IMR-90 (cell line): Measurements from ENCODE around the gene PYCARD. TPM values are rescaled to one million over a fixed set of nuclear protein-coding genes. Genes with fewer than 3 reads are reported as not detected.

Experiments
- ATAC-seq: fragments of 200-7000 bp; cut with Tn5 transposase; 2 replicates; pipeline ENCODE4 v1.9.1; 2020; ENCODE audit warnings: low read depth, mild to moderate bottlenecking, moderate library complexity
- BruUV-seq: library from RNA; stranded (reverse); fragments of 400-500 nt; replicated peaks from 2 replicates; lab custom pipeline; 2021; lab: Mats Ljungman, UMichigan
- CTCF ChIA-PET: fragments of 300-600 bp; formaldehyde crosslinking; extraction: SDS; loops from one replicate; lab custom pipeline; 2021; ENCODE audit warnings: antibody characterized with exemption; lab: Yijun Ruan, JAX
- POLR2A ChIA-PET: fragments of 300-600 bp; sonication (Branson Sonifier 250); formaldehyde crosslinking; loops from one replicate; lab custom pipeline; 2022; ENCODE audit warnings: antibody characterized with exemption; ENCODE audit not compliant: unreplicated experiment; lab: Charles Lee
- DNase-seq: peaks from one replicate; pipeline ENCODE4 v3.0.0; 2013
- H2AFZ ChIP-seq: replicated peaks from 2 replicates; pipeline ENCODE3; 2013; ENCODE audit warnings: low read length, mild to moderate bottlenecking; ENCODE audit not compliant: poor library complexity
- H2AK5ac ChIP-seq: 2 replicates; pipeline ENCODE4 v1.6.1; 2013; ENCODE audit warnings: low read depth, low read length, inconsistent platforms
- H2AK9ac ChIP-seq: replicated peaks from 2 replicates; pipeline ENCODE3; 2013; ENCODE audit warnings: mild to moderate bottlenecking, low read depth, low read length, moderate library complexity; ENCODE audit not compliant: poor library complexity
- H2BK120ac ChIP-seq: 2 replicates; pipeline ENCODE4 v1.6.1; 2013; ENCODE audit warnings: low read depth, low read length, inconsistent platforms
- H2BK15ac ChIP-seq: 3 replicates; pipeline ENCODE4 v1.6.1; 2013; ENCODE audit warnings: low read depth, low read length, inconsistent platforms
- H2BK20ac ChIP-seq: 2 replicates; pipeline ENCODE4 v1.6.1; 2013; ENCODE audit warnings: low read depth, mild to moderate bottlenecking, inconsistent platforms, low read length, moderate library complexity
- H2BK5ac ChIP-seq: 2 replicates; pipeline ENCODE4 v1.6.1; 2013; ENCODE audit warnings: mild to moderate bottlenecking, low read depth, low read length, inconsistent platforms; ENCODE audit not compliant: poor library complexity, severe bottlenecking
- H3K14ac ChIP-seq: replicated peaks from 2 replicates; pipeline ENCODE4 v1.6.1; 2013; ENCODE audit warnings: low read depth, low read length, inconsistent platforms
- H3K18ac ChIP-seq: 2 replicates; pipeline ENCODE4 v1.6.1; 2013; ENCODE audit warnings: low read depth, low read length, control low read depth
- H3K23ac ChIP-seq: 2 replicates; pipeline ENCODE4 v1.6.1; 2013; ENCODE audit warnings: low read depth, low read length, inconsistent platforms
- H3K27ac ChIP-seq: 2 replicates; pipeline ENCODE4 v1.5.1; 2013; ENCODE audit warnings: mild to moderate bottlenecking, control low read depth, low read length; ENCODE audit not compliant: insufficient read depth
- H3K27me3 ChIP-seq: 2 replicates; pipeline ENCODE4 v1.6.1; 2013; ENCODE audit warnings: low read length; ENCODE audit not compliant: control insufficient read depth, insufficient read depth
- H3K36me3 ChIP-seq: 2 replicates; pipeline ENCODE4 v1.6.1; 2013; ENCODE audit warnings: low read length, mixed read lengths; ENCODE audit not compliant: control insufficient read depth, insufficient read depth
- H3K4ac ChIP-seq: 2 replicates; pipeline ENCODE4 v1.6.1; 2013; ENCODE audit warnings: low read depth, low read length, inconsistent platforms
- H3K4me1 ChIP-seq: 2 replicates; pipeline ENCODE4 v1.6.1; 2013; ENCODE audit warnings: low read length, mixed read lengths; ENCODE audit not compliant: control insufficient read depth, insufficient read depth
- H3K4me2 ChIP-seq: 2 replicates; pipeline ENCODE4 v1.6.1; 2013; ENCODE audit warnings: low read depth, mild to moderate bottlenecking, control low read depth, low read length, moderate library complexity
- H3K4me3 ChIP-seq: 2 replicates; pipeline ENCODE4 v1.5.1; 2013; ENCODE audit warnings: low read depth, mild to moderate bottlenecking, control low read depth, low read length, moderate library complexity; ENCODE audit not compliant: insufficient read depth
- H3K56ac ChIP-seq: 2 replicates; pipeline ENCODE4 v1.6.1; 2013; ENCODE audit warnings: low read length, inconsistent platforms; ENCODE audit not compliant: insufficient read depth; ENCODE audit errors: extremely low read depth
- H3K79me1 ChIP-seq, 2 experiments: 2 replicates each; pipeline ENCODE4 v1.6.1; 2013; ENCODE audit warnings: low read length in 2 of 2, inconsistent platforms in 1 of 2, low read depth in 1 of 2
- H3K9ac ChIP-seq: 2 replicates; pipeline ENCODE4 v1.6.1; 2013; ENCODE audit warnings: low read depth, low read length, control low read depth
- H3K9me1 ChIP-seq: 2 replicates; pipeline ENCODE4 v1.6.1; 2013; ENCODE audit warnings: low read length, inconsistent platforms; ENCODE audit not compliant: insufficient read depth
- H3K9me3 ChIP-seq: 2 replicates; pipeline ENCODE4 v1.6.1; 2013; ENCODE audit warnings: low read length; ENCODE audit not compliant: control insufficient read depth, insufficient read depth
- H4K20me1 ChIP-seq: 2 replicates; pipeline ENCODE4 v1.6.1; 2013; ENCODE audit warnings: low read length, inconsistent platforms; ENCODE audit not compliant: insufficient read depth
- H4K5ac ChIP-seq: 2 replicates; pipeline ENCODE4 v1.6.1; 2013; ENCODE audit warnings: mild to moderate bottlenecking, low read depth, low read length, control low read depth
- H4K8ac ChIP-seq, 2 experiments: 2 replicates each; pipeline ENCODE4 v1.6.1; 2013; ENCODE audit warnings: low read depth in 2 of 2, low read length in 2 of 2, control low read depth in 1 of 2, inconsistent platforms in 1 of 2
- H4K91ac ChIP-seq: 2 replicates; pipeline ENCODE4 v1.6.1; 2013; ENCODE audit warnings: low read depth, low read length, inconsistent platforms; ENCODE audit not compliant: insufficient read depth
- BHLHE40 ChIP-seq: fragments of 150-350 bp; IDR thresholded peaks from 2 replicates; pipeline ENCODE4 v1.6.1; 2016; ENCODE audit warnings: mild to moderate bottlenecking, low read depth, low read length
- CEBPB ChIP-seq: IDR thresholded peaks from 2 replicates; pipeline ENCODE4 v1.6.1; 2012; ENCODE audit warnings: low read depth, low read length, improper control_type of control experiment
- CHD1 ChIP-seq: IDR thresholded peaks from 2 replicates; pipeline ENCODE4 v1.6.1; 2012; ENCODE audit warnings: low read depth, low read length, improper control_type of control experiment
- FOS ChIP-seq: fragments of 150-350 bp; IDR thresholded peaks from 2 replicates; pipeline ENCODE4 v1.6.1; 2016; ENCODE audit warnings: low read depth, low read length
- MAFK ChIP-seq: IDR thresholded peaks from 2 replicates; pipeline ENCODE4 v1.6.1; 2012; ENCODE audit warnings: low read depth, low read length, improper control_type of control experiment
- MXI1 ChIP-seq: IDR thresholded peaks from 2 replicates; pipeline ENCODE4 v1.6.1; 2012; ENCODE audit warnings: low read depth, mild to moderate bottlenecking, low read length, moderate library complexity, borderline replicate concordance
- NFE2L2 ChIP-seq: fragments of 150-350 bp; IDR thresholded peaks from 2 replicates; pipeline ENCODE4 v1.6.1; 2016; ENCODE audit warnings: low read depth, mild to moderate bottlenecking, low read length
- POLR2A ChIP-seq: IDR thresholded peaks from 2 replicates; pipeline ENCODE4 v1.6.1; 2012; ENCODE audit warnings: mild to moderate bottlenecking, low read depth, low read length
- RAD21 ChIP-seq: IDR thresholded peaks from 2 replicates; pipeline ENCODE4 v1.6.1; 2012; ENCODE audit warnings: low read length, improper control_type of control experiment
- RFX5 ChIP-seq: IDR thresholded peaks from 2 replicates; pipeline ENCODE4 v1.8.0; 2012; ENCODE audit warnings: low read depth, mild to moderate bottlenecking, low read length, moderate library complexity
- SMC3 ChIP-seq: fragments of 150-350 bp; IDR thresholded peaks from 2 replicates; pipeline ENCODE4 v1.6.1; 2016; ENCODE audit warnings: low read depth, mild to moderate bottlenecking, antibody characterized with exemption, low read length, moderate library complexity
- USF2 ChIP-seq: fragments of 150-350 bp; IDR thresholded peaks from 2 replicates; pipeline ENCODE4 v1.6.1; 2017; ENCODE audit warnings: mild to moderate bottlenecking, antibody characterized with exemption, low read length, low read depth
- WGBS, 2 experiments: methylation state at CpG; one replicate each; pipeline versions ENCODE4 v1.1.5 to v1.1.7; 2013; ENCODE audit warnings: missing lambda C conversion rate in 2 of 2; ENCODE audit not compliant: insufficient read length in 1 of 2; ENCODE audit errors: extremely low coverage in 2 of 2; 5-methylcytosine and 5-hydroxymethylcytosine counted together
- dilution Hi-C: fragments of 300-500 bp; cut with HindIII; formaldehyde crosslinking; loops from one replicate; pipeline ENCODE4 v1.14.3; 2018; ENCODE audit warnings: low sequenced_read_pairs; ENCODE audit not compliant: unreplicated experiment
- in situ Hi-C: fragments of 300-500 bp; cut with MboI; formaldehyde crosslinking; loops from 3 replicates; pipeline ENCODE4 v1.14.3; 2019; ENCODE audit warnings: low sequenced_read_pairs, inconsistent platforms, mixed read lengths
- intact Hi-C: fragments of 100-400 bp; cut with micrococcal nuclease; formaldehyde crosslinking; loops from 2 replicates; pipeline ENCODE4 v1.10.0; 2022
- polyA plus RNA-seq, 3 experiments: library from polyadenylated mRNA; depleted of rRNA; stranded (reverse); fragments of >200 nt; gene quantifications; 2 replicates each; pipeline ENCODE4 v1.2.3, GENCODE V29; 2012; ENCODE audit warnings: low replicate concordance in 1 of 3
- total RNA-seq: library from RNA; depleted of rRNA; stranded (reverse); fragments of >200 nt; gene quantifications from 2 replicates; pipeline ENCODE4 v1.2.3, GENCODE V29; 2012
- TF ChIP-seq, protein P1 (sequence below): conservative IDR thresholded peaks from 2 replicates; pipeline ENCODE4 v1.5.1; 2012; ENCODE audit warnings: mild to moderate bottlenecking, low read depth, low read length, improper control_type of control experiment

The PYCARD gene
- total and polyA plus RNA-seq, 2 of the 4 experiments (the other 2 are of a cell fraction) = 10.2 to 20.5 TPM

GRCh38 chr16:31243734-31244670, 41.4 kb upstream of the PYCARD start:
- ATAC-seq = no peak

More at GRCh38 chr16:31243734-31244670, 41.4 kb upstream of the PYCARD start:
- in situ Hi-C loops (no loop called here), intact Hi-C loops (no loop called here), dilution Hi-C loops (no loop called here)
- 20% methylated on average over 1 of the region's 9 CpGs; no CpG with 5 or more reads in 1 of the 2 experiments for WGBS, 2 experiments
- Histone ChIP-seq H2BK5ac (no peak overlapping the region), H3K79me1 (no peaks in the 10 kb centered on the region), H3K27ac (no peak overlapping the region), H3K56ac (no peak overlapping the region), H3K4ac (no peak overlapping the region), H3K18ac (no peak overlapping the region), H4K5ac (no peak overlapping the region), H3K9ac (no peak overlapping the region), H3K14ac (no peak overlapping the region), H4K8ac (no peak overlapping the region), H3K4me2 (no peak overlapping the region), H3K4me1 (no peaks in the 10 kb centered on the region), H2BK20ac (no peak overlapping the region), H3K27me3 (peaks cover 6% of the 10 kb centered on the region; the same call in 1 of the 2 replicates), H3K9me3 (no peaks in the 10 kb centered on the region), H2AK5ac (no peak overlapping the region), H3K36me3 (no peaks in the 10 kb centered on the region), H2BK15ac (no peak overlapping the region), H2AFZ (no peak overlapping the region), H2BK120ac (no peak overlapping the region), H3K23ac (no peak overlapping the region), H2AK9ac (no peak overlapping the region), H4K20me1 (no peaks in the 10 kb centered on the region), H4K91ac (no peak overlapping the region), H3K9me1 (no peaks in the 10 kb centered on the region), H3K4me3 (no peak overlapping the region)
- CTCF ChIA-PET = no interaction called here
- no peak for DNase-seq
- POLR2A ChIA-PET = interaction anchor here (0.6 kb wide), 1 partner anchor 9 kb away, joined by 4 read pairs; no protein-coding TSS in a partner anchor
- BruUV-seq = no TSS peak
- TF ChIP-seq, protein P1, sequence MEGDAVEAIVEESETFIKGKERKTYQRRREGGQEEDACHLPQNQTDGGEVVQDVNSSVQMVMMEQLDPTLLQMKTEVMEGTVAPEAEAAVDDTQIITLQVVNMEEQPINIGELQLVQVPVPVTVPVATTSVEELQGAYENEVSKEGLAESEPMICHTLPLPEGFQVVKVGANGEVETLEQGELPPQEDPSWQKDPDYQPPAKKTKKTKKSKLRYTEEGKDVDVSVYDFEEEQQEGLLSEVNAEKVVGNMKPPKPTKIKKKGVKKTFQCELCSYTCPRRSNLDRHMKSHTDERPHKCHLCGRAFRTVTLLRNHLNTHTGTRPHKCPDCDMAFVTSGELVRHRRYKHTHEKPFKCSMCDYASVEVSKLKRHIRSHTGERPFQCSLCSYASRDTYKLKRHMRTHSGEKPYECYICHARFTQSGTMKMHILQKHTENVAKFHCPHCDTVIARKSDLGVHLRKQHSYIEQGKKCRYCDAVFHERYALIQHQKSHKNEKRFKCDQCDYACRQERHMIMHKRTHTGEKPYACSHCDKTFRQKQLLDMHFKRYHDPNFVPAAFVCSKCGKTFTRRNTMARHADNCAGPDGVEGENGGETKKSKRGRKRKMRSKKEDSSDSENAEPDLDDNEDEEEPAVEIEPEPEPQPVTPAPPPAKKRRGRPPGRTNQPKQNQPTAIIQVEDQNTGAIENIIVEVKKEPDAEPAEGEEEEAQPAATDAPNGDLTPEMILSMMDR = no peak
- TF ChIP-seq SMC3 (no peak), NFE2L2 (no peak), RFX5 (no peak), FOS (no peak), BHLHE40 (no peak), USF2 (no peak), MXI1 (no peak), POLR2A (no peak), CHD1 (no peak), CEBPB (no peak), RAD21 (no peak), MAFK (no peak)
